GM04503 (cell line): ENCODE results near the gene IPO4.
"Not testable (repeated sequence)": the region's sequence is repeated elsewhere in the genome, so short reads cannot be mapped to it uniquely, and the experiment has no call there.

ENCODE experiments used
- DNase-seq: peaks from one replicate; pipeline ENCODE4 v3.0.0-alpha.2; 2012; ENCODE audit warnings: low read depth

IPO4 gene

GRCh38 chr14:24215495-24216344 is 27.1 kb upstream of the IPO4 start, which contains the start of gene MDP1:
TSS of gene MDP1 (minus strand) at chr14:24216066. CDS start at chr14:24215955, 111 bp downstream.
- peak; percentile 57 for DNase-seq

GRCh38 chr14:24213866-24214662 is 25.4 kb upstream of the IPO4 start:
- DNase-seq, result no peak

- peak; percentile 88 for DNase-seq
Measured at GRCh38 chr14:24212924-24213865, 24.6 kb upstream of the IPO4 start, which contains the start of gene CHMP4A. TSS of gene CHMP4A (minus strand) at chr14:24213488. CDS start at chr14:24213439, 49 bp downstream.

GRCh38 chr14:24211311-24211710 is 22.7 kb upstream of the IPO4 start:
- DNase-seq, result no peak

GRCh38 chr14:24207625-24208024 is 19.0 kb upstream of the IPO4 start:
- DNase-seq, result no peak

GRCh38 chr14:24207104-24207551 is 18.5 kb upstream of the IPO4 start:
- no peak for DNase-seq

- no peak for DNase-seq
Measured at GRCh38 chr14:24206260-24207103, 17.9 kb upstream of the IPO4 start.

GRCh38 chr14:24204163-24205146 is 15.8 kb upstream of the IPO4 start:
- DNase-seq, result no peak

GRCh38 chr14:24203249-24203886 is 14.8 kb upstream of the IPO4 start:
- not testable (repeated sequence) for DNase-seq

- not testable (repeated sequence) for DNase-seq
Measured at GRCh38 chr14:24202538-24202937, 13.9 kb upstream of the IPO4 start.

GRCh38 chr14:24198814-24199524 is 10.4 kb upstream of the IPO4 start:
- no peak for DNase-seq

GRCh38 chr14:24197056-24197450 is 8.4 kb upstream of the IPO4 start:
- DNase-seq, result no peak

- DNase-seq, result no peak
Measured at GRCh38 chr14:24196071-24197055, 7.7 kb upstream of the IPO4 start.

- peak; percentile 37 for DNase-seq
Measured at GRCh38 chr14:24195186-24196070, 6.8 kb upstream of the IPO4 start, which contains the start of gene TM9SF1. TSS of gene TM9SF1 (minus strand) at chr14:24195441. CDS start at chr14:24195019, 422 bp downstream.

- DNase-seq, result no peak
Measured at GRCh38 chr14:24194873-24195185, 6.2 kb upstream of the IPO4 start.
